ENCODE measurements around the gene SVBP. TPM values are rescaled to one million over a fixed set of nuclear protein-coding genes. Genes with fewer than 3 reads are reported as not detected.

SVBP gene
- total RNA-seq, 1 experiment from 2014 or later = 32.6 TPM

DNA sequence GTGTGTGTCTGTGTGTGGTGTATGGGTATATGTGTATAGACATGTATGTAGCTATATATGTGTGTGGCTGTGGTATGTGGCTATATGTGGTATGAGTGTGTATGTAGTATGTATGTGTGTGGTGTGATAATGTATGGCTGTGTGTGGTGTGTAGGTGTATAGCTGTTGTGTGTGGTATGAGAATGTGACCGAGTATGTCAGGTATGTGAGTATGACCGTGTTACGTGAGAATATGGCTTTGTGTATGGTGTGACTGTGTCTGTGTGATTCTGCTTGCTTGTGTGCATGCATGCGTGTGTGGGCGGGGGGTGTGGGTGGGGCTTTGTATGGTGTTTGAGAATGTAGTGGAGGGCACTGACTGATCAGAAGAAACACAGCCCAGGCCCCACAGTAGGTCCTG is 32.7 kb upstream of the SVBP start:
- BruUV-seq (replicated peaks) = no TSS peak
- CTCF ChIA-PET = no interaction called here

DNA sequence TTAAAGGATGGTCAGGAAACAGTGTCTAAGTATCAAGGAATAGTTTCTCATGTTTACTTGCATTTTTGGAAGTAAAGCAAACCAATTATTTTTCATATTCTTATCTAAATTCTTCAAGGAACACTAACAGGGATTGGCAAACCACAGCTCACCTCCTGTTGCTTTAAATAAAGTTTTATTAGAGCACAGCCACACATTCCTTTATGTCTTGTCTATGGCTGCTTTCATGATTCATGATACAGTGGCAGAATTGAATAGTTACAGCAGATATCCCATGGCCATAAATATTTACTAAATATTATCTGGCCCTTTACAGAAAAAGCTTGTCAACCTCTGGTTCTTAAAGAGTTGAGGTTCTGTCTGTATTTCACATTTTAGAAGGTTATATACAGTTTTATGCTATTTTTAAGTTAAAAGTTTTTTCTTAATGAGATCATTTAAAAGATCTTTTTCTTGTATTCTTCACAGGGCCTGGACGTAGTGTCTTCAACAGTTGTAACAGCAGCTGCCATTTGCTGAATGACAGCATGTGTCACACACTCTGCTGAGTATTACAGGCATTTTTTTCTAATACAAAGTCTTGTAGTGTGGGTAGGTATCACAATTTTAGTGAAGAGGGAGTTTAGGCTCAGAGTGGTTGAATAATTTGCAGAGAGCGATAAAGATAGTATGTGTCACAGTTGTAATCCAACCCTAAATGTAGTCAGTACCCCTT is 31.8 kb upstream of the SVBP start:
- H3F3A ChIP-seq (ENCODE audit: insufficient read depth, low read depth) = peaks cover 20% of the 10 kb centered on the region; the same call in 1 of the 2 replicates
- TF ChIP-seq EZH2 (IDR thresholded peaks at IDR 0.05; ENCODE audit: low read depth) = no peak
- TF ChIP-seq, protein P1, sequence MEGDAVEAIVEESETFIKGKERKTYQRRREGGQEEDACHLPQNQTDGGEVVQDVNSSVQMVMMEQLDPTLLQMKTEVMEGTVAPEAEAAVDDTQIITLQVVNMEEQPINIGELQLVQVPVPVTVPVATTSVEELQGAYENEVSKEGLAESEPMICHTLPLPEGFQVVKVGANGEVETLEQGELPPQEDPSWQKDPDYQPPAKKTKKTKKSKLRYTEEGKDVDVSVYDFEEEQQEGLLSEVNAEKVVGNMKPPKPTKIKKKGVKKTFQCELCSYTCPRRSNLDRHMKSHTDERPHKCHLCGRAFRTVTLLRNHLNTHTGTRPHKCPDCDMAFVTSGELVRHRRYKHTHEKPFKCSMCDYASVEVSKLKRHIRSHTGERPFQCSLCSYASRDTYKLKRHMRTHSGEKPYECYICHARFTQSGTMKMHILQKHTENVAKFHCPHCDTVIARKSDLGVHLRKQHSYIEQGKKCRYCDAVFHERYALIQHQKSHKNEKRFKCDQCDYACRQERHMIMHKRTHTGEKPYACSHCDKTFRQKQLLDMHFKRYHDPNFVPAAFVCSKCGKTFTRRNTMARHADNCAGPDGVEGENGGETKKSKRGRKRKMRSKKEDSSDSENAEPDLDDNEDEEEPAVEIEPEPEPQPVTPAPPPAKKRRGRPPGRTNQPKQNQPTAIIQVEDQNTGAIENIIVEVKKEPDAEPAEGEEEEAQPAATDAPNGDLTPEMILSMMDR (conservative IDR thresholded peaks at IDR 0.05) = no peak
- H3K4me1 ChIP-seq (replicated peaks; ENCODE audit: insufficient read depth) = peaks cover 21% of the 10 kb centered on the region
- H3K9me2 ChIP-seq (ENCODE audit: insufficient read depth) = no peaks in the 10 kb centered on the region
- POLR2A ChIA-PET (ENCODE audit: unreplicated experiment) = interaction anchor here (0.7 kb wide), 1 partner anchor 75 kb away, joined by 7 read pairs; no protein-coding TSS in a partner anchor
- no peaks in the 10 kb centered on the region for H3K27me3 ChIP-seq (ENCODE audit: insufficient read depth, low read depth)
- no peaks in the 10 kb centered on the region for H4K20me1 ChIP-seq (ENCODE audit: insufficient read depth)
- CTCF ChIA-PET = no interaction called here
- no TSS peak for BruUV-seq (replicated peaks)
- DNase-seq = no peak
- H3K27ac ChIP-seq = no peak overlapping the region
- no peak overlapping the region for H3K4me3 ChIP-seq
- no peak overlapping the region for H2AFZ ChIP-seq
- H3K9me3 ChIP-seq (ENCODE audit: insufficient read depth, low read depth) = peaks cover 11% of the 10 kb centered on the region; the same call in 1 of the 2 replicates
- intact Hi-C loops (cut with micrococcal nuclease; ENCODE audit: unreplicated experiment) = no loop called here
- H3K4me2 ChIP-seq = no peak overlapping the region
- H3K36me3 ChIP-seq (ENCODE audit: low read depth) = peaks cover 24% of the 10 kb centered on the region
- H3K79me2 ChIP-seq (ENCODE audit: low read depth) = peaks cover 14% of the 10 kb centered on the region

More for the DNA sequence above, 32.7 kb upstream of the SVBP start:
- intact Hi-C loops (cut with micrococcal nuclease; ENCODE audit: unreplicated experiment) = no loop called here
- Histone ChIP-seq H3F3A (ENCODE audit: insufficient read depth, low read depth) (peaks cover 11% of the 10 kb centered on the region; the same call in 1 of the 2 replicates), H4K20me1 (ENCODE audit: insufficient read depth) (no peaks in the 10 kb centered on the region), H3K4me3 (no peak overlapping the region), H3K4me2 (no peak overlapping the region), H3K4me1 (replicated peaks; ENCODE audit: insufficient read depth) (peaks cover 20% of the 10 kb centered on the region), H3K27ac (no peak overlapping the region), H3K9me2 (ENCODE audit: insufficient read depth) (no peaks in the 10 kb centered on the region), H3K9me3 (ENCODE audit: insufficient read depth, low read depth) (peaks cover 11% of the 10 kb centered on the region; the same call in 1 of the 2 replicates), H2AFZ (no peak overlapping the region), H3K79me2 (ENCODE audit: low read depth) (peaks cover 14% of the 10 kb centered on the region), H3K36me3 (ENCODE audit: low read depth) (peaks cover 24% of the 10 kb centered on the region), H3K27me3 (ENCODE audit: insufficient read depth, low read depth) (no peaks in the 10 kb centered on the region)
- POLR2A ChIA-PET (ENCODE audit: unreplicated experiment) = no interaction called here
- DNase-seq = no peak
- TF ChIP-seq EZH2 (IDR thresholded peaks at IDR 0.05; ENCODE audit: low read depth) = no peak

DNA sequence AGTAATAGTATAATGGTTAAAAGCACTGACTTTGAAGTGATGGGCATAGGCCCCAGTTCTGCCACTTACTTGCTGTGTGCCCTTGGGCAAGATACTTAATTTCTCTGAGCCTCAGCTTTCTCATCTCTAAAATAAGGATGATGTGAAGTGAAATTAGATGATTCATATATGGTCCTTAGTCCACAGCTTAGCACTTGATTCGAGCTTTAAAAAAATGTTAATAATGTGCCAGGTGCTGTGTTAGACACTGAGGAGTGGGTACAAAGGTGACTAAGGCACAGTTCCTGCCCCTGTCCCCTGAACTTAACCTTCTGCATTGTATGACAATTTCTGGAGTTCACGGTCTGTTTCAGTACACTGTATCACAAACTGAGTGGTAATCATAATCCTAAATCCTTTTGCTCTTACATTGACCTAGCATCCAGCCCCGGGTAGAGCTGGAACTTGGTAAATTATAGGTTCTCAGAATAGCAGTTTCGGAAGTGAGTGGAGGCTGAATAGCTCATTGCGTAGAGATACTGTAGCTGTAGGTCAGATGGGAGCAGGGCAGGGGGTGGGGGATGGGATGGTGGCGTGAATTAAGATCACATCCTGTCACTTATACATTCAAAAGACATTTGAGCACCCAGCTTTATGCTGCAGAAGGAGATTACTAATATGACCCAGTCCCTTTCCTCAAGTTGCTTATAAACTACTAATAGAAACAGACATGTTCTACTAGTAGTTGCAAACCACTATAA is 30.7 kb upstream of the SVBP start:
- peak overlapping the region; percentile 80 for H3K4me3 ChIP-seq
- ChIA-PET CTCF (no interaction called here), POLR2A (ENCODE audit: unreplicated experiment) (no interaction called here)
- H3K9me3 ChIP-seq (ENCODE audit: insufficient read depth, low read depth) = peaks cover 11% of the 10 kb centered on the region; the same call in 1 of the 2 replicates
- TF ChIP-seq, protein P1 (conservative IDR thresholded peaks at IDR 0.05) = no peak
- no peak for TF ChIP-seq EZH2 (IDR thresholded peaks at IDR 0.05; ENCODE audit: low read depth)
- peaks cover 21% of the 10 kb centered on the region for H3K4me1 ChIP-seq (replicated peaks; ENCODE audit: insufficient read depth)
- peaks cover 14% of the 10 kb centered on the region for H3K79me2 ChIP-seq (ENCODE audit: low read depth)
- no peaks in the 10 kb centered on the region for H4K20me1 ChIP-seq (ENCODE audit: insufficient read depth)
- peaks cover 21% of the 10 kb centered on the region; the same call in 1 of the 2 replicates for H3F3A ChIP-seq (ENCODE audit: insufficient read depth, low read depth)
- H3K27me3 ChIP-seq (ENCODE audit: insufficient read depth, low read depth) = no peaks in the 10 kb centered on the region
- intact Hi-C loops (cut with micrococcal nuclease; ENCODE audit: unreplicated experiment) = no loop called here
- H3K4me2 ChIP-seq = peak overlapping the region; percentile 95
- no peaks in the 10 kb centered on the region for H3K9me2 ChIP-seq (ENCODE audit: insufficient read depth)
- H3K27ac ChIP-seq = no peak overlapping the region
- no TSS peak for BruUV-seq (replicated peaks)
- peaks cover 24% of the 10 kb centered on the region for H3K36me3 ChIP-seq (ENCODE audit: low read depth)
- no peak for DNase-seq
- H2AFZ ChIP-seq = no peak overlapping the region

Data from PC-9 (cell line).